Measurements from ENCODE around the gene SRF. TPM values are rescaled to one million over a fixed set of nuclear protein-coding genes. Genes with fewer than 3 reads are reported as not detected.

The SRF gene
- total RNA-seq, 4 donors from 2014 or later, result 23.1 to 29.7 (median 26.4) TPM

DNA sequence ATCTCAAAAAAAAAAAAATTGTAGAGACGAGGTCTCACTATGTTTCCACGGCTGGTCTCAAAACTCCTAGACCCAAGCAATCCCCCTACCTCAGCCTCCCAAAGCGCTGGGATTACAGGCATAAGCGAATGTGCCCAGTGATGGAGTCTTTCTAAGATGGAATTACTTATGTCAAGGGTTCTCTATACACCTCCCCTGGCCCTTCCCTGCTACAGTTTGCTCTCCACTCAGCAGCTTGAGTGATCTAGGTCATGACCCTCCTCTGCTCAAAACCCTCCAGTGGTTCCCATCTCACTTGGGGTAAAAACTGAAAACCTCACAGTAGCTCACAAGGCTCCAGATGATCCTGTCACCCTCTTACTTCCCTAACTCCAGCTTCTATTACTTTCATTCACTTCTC is 60.0 kb downstream of the SRF start:
- DNase-seq, result no peak
- Histone ChIP-seq H3K4me3 (no peak overlapping the region), H3K27me3 (no peaks in the 10 kb centered on the region), H3K36me3 (peaks cover 0 to 3% (median 0%) of the 10 kb centered on the region in 3 donors), H3K4me1 (peaks cover 0 to 9% (median 3%) of the 10 kb centered on the region in 4 donors), H3K27ac (no peak overlapping the region), H3K9me3 (no peaks in the 10 kb centered on the region)
- TF ChIP-seq, protein P1, sequence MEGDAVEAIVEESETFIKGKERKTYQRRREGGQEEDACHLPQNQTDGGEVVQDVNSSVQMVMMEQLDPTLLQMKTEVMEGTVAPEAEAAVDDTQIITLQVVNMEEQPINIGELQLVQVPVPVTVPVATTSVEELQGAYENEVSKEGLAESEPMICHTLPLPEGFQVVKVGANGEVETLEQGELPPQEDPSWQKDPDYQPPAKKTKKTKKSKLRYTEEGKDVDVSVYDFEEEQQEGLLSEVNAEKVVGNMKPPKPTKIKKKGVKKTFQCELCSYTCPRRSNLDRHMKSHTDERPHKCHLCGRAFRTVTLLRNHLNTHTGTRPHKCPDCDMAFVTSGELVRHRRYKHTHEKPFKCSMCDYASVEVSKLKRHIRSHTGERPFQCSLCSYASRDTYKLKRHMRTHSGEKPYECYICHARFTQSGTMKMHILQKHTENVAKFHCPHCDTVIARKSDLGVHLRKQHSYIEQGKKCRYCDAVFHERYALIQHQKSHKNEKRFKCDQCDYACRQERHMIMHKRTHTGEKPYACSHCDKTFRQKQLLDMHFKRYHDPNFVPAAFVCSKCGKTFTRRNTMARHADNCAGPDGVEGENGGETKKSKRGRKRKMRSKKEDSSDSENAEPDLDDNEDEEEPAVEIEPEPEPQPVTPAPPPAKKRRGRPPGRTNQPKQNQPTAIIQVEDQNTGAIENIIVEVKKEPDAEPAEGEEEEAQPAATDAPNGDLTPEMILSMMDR (IDR thresholded peaks at IDR 0.05), result no peak
- TF ChIP-seq POLR2A (IDR thresholded peaks at IDR 0.05), result no peak

Other genes with a start within 250 kb of the SRF start
- 100 to 1,000 TPM in 1 of 4 donors, 10 to 100 TPM in 3; 27.8 to 101 (median 47.9) TPM for gene CNPY3, start 241.8 kb upstream of the SRF start, total RNA-seq
- gene GNMT, start 210.5 kb upstream of the SRF start, total RNA-seq, result 1 to 10 TPM in 1 of 4 donors, not detected in 3; 4.3 TPM
- gene PEX6, start 192.1 kb upstream of the SRF start, total RNA-seq, result 10 to 100 TPM; 19.0 to 61.3 (median 39.0) TPM
- gene PPP2R5D, start 186.7 kb upstream of the SRF start, total RNA-seq, result 100 to 1,000 TPM in 3 of 4 donors, 10 to 100 TPM in 1; 84.2 to 177 (median 152) TPM
- 10 to 100 TPM; 34.3 to 40.4 (median 36.1) TPM for gene MEA1, start 157.3 kb upstream of the SRF start, total RNA-seq
- 10 to 100 TPM; 38.8 to 59.2 (median 52.6) TPM for gene KLHDC3, start 157.0 kb upstream of the SRF start, total RNA-seq
- gene RRP36, start 149.6 kb upstream of the SRF start, total RNA-seq, result 10 to 100 TPM; 39.2 to 75.9 (median 50.4) TPM
- gene CUL7, start 117.4 kb upstream of the SRF start, total RNA-seq, result 10 to 100 TPM; 19.4 to 33.0 (median 23.1) TPM
- 10 to 100 TPM; 19.0 to 40.8 (median 22.1) TPM for gene MRPL2, start 111.8 kb upstream of the SRF start, total RNA-seq
- gene KLC4, start 111.6 kb upstream of the SRF start, total RNA-seq, result 100 to 1,000 TPM in 3 of 4 donors, 10 to 100 TPM in 1; 50.3 to 214 (median 183) TPM
- gene PTK7, start 95.0 kb upstream of the SRF start, total RNA-seq, result 10 to 100 TPM in 3 of 4 donors, 1 to 10 TPM in 1; 4.4 to 22.3 (median 18.3) TPM
- gene CUL9, start 10.9 kb downstream of the SRF start, total RNA-seq, result 100 to 1,000 TPM in 1 of 4 donors, 10 to 100 TPM in 3; 55.5 to 114 (median 85.5) TPM
- gene DNPH1, start 58.2 kb downstream of the SRF start, total RNA-seq, result 100 to 1,000 TPM; 138 to 304 (median 176) TPM
- gene TTBK1, start 72.2 kb downstream of the SRF start, total RNA-seq, result 1 to 10 TPM in 3 of 4 donors, not detected in 1; 1.4 to 2.4 (median 1.4) TPM
- gene SLC22A7, start 127.0 kb downstream of the SRF start, total RNA-seq, result under 1 TPM in 1 of 4 donors, not detected in 3; 0.80 TPM
- 1 to 10 TPM in 1 of 4 donors, not detected in 3; 6.8 TPM for gene CRIP3, start 137.6 kb downstream of the SRF start, total RNA-seq
- 10 to 100 TPM; 16.6 to 42.9 (median 24.5) TPM for gene ZNF318, start 198.4 kb downstream of the SRF start, total RNA-seq